Activated CD4-positive, alpha-beta T cell treated with anti-CD3 and anti-CD28 coated beads for 24 hours (primary cell): ENCODE results near the gene DOK6.

Experiments used
- DNase-seq, 2 donors: peaks; one replicate each; pipeline ENCODE4 v3.0.0-alpha.2; 2020; ENCODE audit warnings: low read depth in 2 of 2

The DOK6 gene

GRCh38 chr18:69684789-69685188, 284.1 kb downstream of the DOK6 start:
- no peak for DNase-seq

GRCh38 chr18:69686861-69687260, 286.2 kb downstream of the DOK6 start:
- no peak for DNase-seq

- DNase-seq = no peak
These were observed 288.6 kb downstream of the DOK6 start for GRCh38 chr18:69689121-69689759.

- no peak for DNase-seq
These were observed 290.5 kb downstream of the DOK6 start for GRCh38 chr18:69691008-69691760.

GRCh38 chr18:69697069-69697468, 296.4 kb downstream of the DOK6 start:
- DNase-seq = no peak

- DNase-seq = no peak
These were observed 297.0 kb downstream of the DOK6 start for GRCh38 chr18:69697689-69698088.

- DNase-seq = no peak
These were observed 300.6 kb downstream of the DOK6 start for GRCh38 chr18:69701305-69701704.

GRCh38 chr18:69703461-69703860, 302.8 kb downstream of the DOK6 start:
- DNase-seq = no peak

- no peak for DNase-seq
These were observed 305.3 kb downstream of the DOK6 start for GRCh38 chr18:69705987-69706386.

- DNase-seq = no peak
These were observed 308.2 kb downstream of the DOK6 start for GRCh38 chr18:69708844-69709243.

- DNase-seq = no peak
These were observed 314.6 kb downstream of the DOK6 start for GRCh38 chr18:69715191-69715795.

- no peak for DNase-seq
These were observed 316.9 kb downstream of the DOK6 start for GRCh38 chr18:69717586-69717985.

GRCh38 chr18:69718912-69719547, 318.3 kb downstream of the DOK6 start:
- no peak for DNase-seq

GRCh38 chr18:69720422-69720821, 319.7 kb downstream of the DOK6 start:
- DNase-seq = no peak

GRCh38 chr18:69723434-69723833, 322.7 kb downstream of the DOK6 start:
- DNase-seq = no peak

GRCh38 chr18:69725009-69725408, 324.3 kb downstream of the DOK6 start:
- DNase-seq = no peak

- no peak for DNase-seq
These were observed 325.3 kb downstream of the DOK6 start for GRCh38 chr18:69725855-69726508.

GRCh38 chr18:69727912-69728572, 327.4 kb downstream of the DOK6 start:
- DNase-seq = no peak

- no peak for DNase-seq
These were observed 330.0 kb downstream of the DOK6 start for GRCh38 chr18:69730664-69731063.

- DNase-seq = no peak
These were observed 333.8 kb downstream of the DOK6 start for GRCh38 chr18:69734536-69734935.

- DNase-seq = no peak
These were observed 336.0 kb downstream of the DOK6 start for GRCh38 chr18:69736730-69737129.

GRCh38 chr18:69737851-69738250, 337.2 kb downstream of the DOK6 start:
- DNase-seq = no peak
